NB4 (cell line): Measurements from ENCODE around the gene CACYBP.
A peak's percentile ranks its signal among the peaks of the same experiment; 100 is the strongest.

Experiments used
- DNase-seq: peaks from one replicate; pipeline ENCODE4 v3.0.0; 2010; ENCODE audit warnings: low read depth
- H3K4me3 ChIP-seq: one replicate; pipeline ENCODE4 v1.5.1; 2011; ENCODE audit warnings: mild to moderate bottlenecking, low read depth, low read length, moderate library complexity
- CTCF ChIP-seq: IDR thresholded peaks from one replicate; pipeline ENCODE4 v1.5.1; 2012; ENCODE audit warnings: low read depth, low read length
- MAX ChIP-seq: IDR thresholded peaks from 2 replicates; pipeline ENCODE4 v1.6.1; 2011; ENCODE audit warnings: low read depth, low read length
- MYC ChIP-seq: IDR thresholded peaks from 2 replicates; pipeline ENCODE4 v1.6.1; 2011; ENCODE audit warnings: low read depth, low read length
- POLR2A ChIP-seq: IDR thresholded peaks from 2 replicates; pipeline ENCODE4 v1.6.1; 2011; ENCODE audit warnings: mild to moderate bottlenecking; ENCODE audit not compliant: insufficient read length; ENCODE audit errors: extremely low read depth

Gene CACYBP

GRCh38 chr1:174964972-174965361 lies 34.8 kb upstream of the CACYBP start:
- no peak overlapping the region for H3K4me3 ChIP-seq
- peak; percentile 22 for DNase-seq
- TF ChIP-seq CTCF = no peak
- TF ChIP-seq MAX = no peak
- no peak for TF ChIP-seq MYC
- TF ChIP-seq POLR2A = no peak

- TF ChIP-seq MYC = no peak
- TF ChIP-seq MAX = no peak
- no peak for TF ChIP-seq POLR2A
- TF ChIP-seq CTCF = no peak
- no peak overlapping the region for H3K4me3 ChIP-seq
- DNase-seq = peak; percentile 51
Observed at GRCh38 chr1:174965362-174966007, 34.3 kb upstream of the CACYBP start.

GRCh38 chr1:174966008-174966572 lies 33.7 kb upstream of the CACYBP start:
- DNase-seq = no peak
- H3K4me3 ChIP-seq = no peak overlapping the region
- TF ChIP-seq MAX = no peak
- no peak for TF ChIP-seq POLR2A
- TF ChIP-seq CTCF = no peak

- no peak for DNase-seq
- H3K4me3 ChIP-seq = no peak overlapping the region
Observed at GRCh38 chr1:174967845-174968705, 31.7 kb upstream of the CACYBP start.

GRCh38 chr1:174968750-174969244 lies 30.9 kb upstream of the CACYBP start:
- TF ChIP-seq MAX = no peak
- peak; percentile 64 for DNase-seq
- no peak overlapping the region for H3K4me3 ChIP-seq

More at GRCh38 chr1:174967845-174968705, 31.7 kb upstream of the CACYBP start:
- TF ChIP-seq CTCF = no peak
- no peak for TF ChIP-seq MYC
- no peak for TF ChIP-seq MAX
- no peak for TF ChIP-seq POLR2A

GRCh38 chr1:174969977-174970376 lies 29.8 kb upstream of the CACYBP start:
- DNase-seq = no peak
- no peak for TF ChIP-seq POLR2A
- H3K4me3 ChIP-seq = no peak overlapping the region

GRCh38 chr1:174971466-174971865 lies 28.3 kb upstream of the CACYBP start:
- no peak for DNase-seq
- TF ChIP-seq POLR2A (no peak), MYC (no peak), MAX (no peak)
- H3K4me3 ChIP-seq = no peak overlapping the region
